ENCODE results near the gene VDR. TPM values are rescaled to one million over a fixed set of nuclear protein-coding genes. Genes with fewer than 3 reads are reported as not detected.
A peak's percentile ranks its signal among the peaks of the same experiment; 100 is the strongest.

VDR gene
- total RNA-seq, 4 donors from 2014 or later: 0.26 to 2.0 (median 0.49) TPM

GRCh38 chr12:47808050-47808449 is 96.7 kb downstream of the VDR start:
- intact Hi-C loops (cut with DNase I; ENCODE audit: low total_unique reads): no loop called here
- H3K4me3 ChIP-seq: no peak overlapping the region
- peak in 1 of 2 donors; percentile 63 for DNase-seq

GRCh38 chr12:47807338-47807737 is 97.5 kb downstream of the VDR start:
- H3K4me3 ChIP-seq: no peak overlapping the region
- intact Hi-C loops (cut with DNase I; ENCODE audit: low total_unique reads): no loop called here
- peaks cover 25 to 71% of the 10 kb centered on the region in 2 donors for H3K4me1 ChIP-seq
- H3K36me3 ChIP-seq: no peaks in the 10 kb centered on the region
- TF ChIP-seq POLR2A (IDR thresholded peaks at IDR 0.05) (no peak), CTCF (IDR thresholded peaks at IDR 0.05) (no peak)
- DNase-seq: no peak
- H3K27ac ChIP-seq: peak overlapping the region; percentile 98 to 99
- no peaks in the 10 kb centered on the region for H3K27me3 ChIP-seq
- no peaks in the 10 kb centered on the region for H3K9me3 ChIP-seq

More at GRCh38 chr12:47808050-47808449, 96.7 kb downstream of the VDR start:
- H3K36me3 ChIP-seq: no peaks in the 10 kb centered on the region
- no peaks in the 10 kb centered on the region for H3K9me3 ChIP-seq
- peaks cover 23 to 63% of the 10 kb centered on the region in 2 donors for H3K4me1 ChIP-seq
- H3K27ac ChIP-seq: peak overlapping the region; percentile 98 to 99
- no peak for TF ChIP-seq CTCF (IDR thresholded peaks at IDR 0.05)
- no peak for TF ChIP-seq POLR2A (IDR thresholded peaks at IDR 0.05)
- no peaks in the 10 kb centered on the region for H3K27me3 ChIP-seq

- Histone ChIP-seq H3K27me3 (no peaks in the 10 kb centered on the region), H3K4me3 (no peak overlapping the region), H3K27ac (peak overlapping the region; percentile 51 to 52), H3K36me3 (no peaks in the 10 kb centered on the region), H3K4me1 (peaks cover 24 to 79% of the 10 kb centered on the region in 2 donors), H3K9me3 (no peaks in the 10 kb centered on the region)
- TF ChIP-seq CTCF (IDR thresholded peaks at IDR 0.05) (no peak), POLR2A (IDR thresholded peaks at IDR 0.05) (no peak)
- intact Hi-C loops (cut with DNase I; ENCODE audit: low total_unique reads): no loop called here
- no peak for DNase-seq
Observed at GRCh38 chr12:47805417-47805816, 99.4 kb downstream of the VDR start.

GRCh38 chr12:47804171-47804570 is 100.6 kb downstream of the VDR start:
- no peaks in the 10 kb centered on the region for H3K27me3 ChIP-seq
- DNase-seq: no peak
- no peak overlapping the region for H3K4me3 ChIP-seq
- H3K36me3 ChIP-seq: no peaks in the 10 kb centered on the region
- no peaks in the 10 kb centered on the region for H3K9me3 ChIP-seq
- H3K27ac ChIP-seq: peak overlapping the region; percentile 36 to 52
- intact Hi-C loops (cut with DNase I; ENCODE audit: low total_unique reads): loop anchor here (5.0 kb wide), 1 partner anchor 33 kb away; no protein-coding TSS in a partner anchor
- TF ChIP-seq CTCF (IDR thresholded peaks at IDR 0.05): no peak
- no peak for TF ChIP-seq POLR2A (IDR thresholded peaks at IDR 0.05)
- H3K4me1 ChIP-seq: peaks cover 24 to 85% of the 10 kb centered on the region in 2 donors

- intact Hi-C loops (cut with DNase I; ENCODE audit: low total_unique reads): loop anchor here (5.0 kb wide), 1 partner anchor 34 kb away; no protein-coding TSS in a partner anchor
Observed at GRCh38 chr12:47803191-47803875, 101.5 kb downstream of the VDR start.

More at GRCh38 chr12:47803191-47803875, 101.5 kb downstream of the VDR start:
- TF ChIP-seq CTCF (IDR thresholded peaks at IDR 0.05) (no peak), POLR2A (IDR thresholded peaks at IDR 0.05) (no peak)
- H3K27ac ChIP-seq: peak overlapping the region; percentile 52
- DNase-seq: no peak
- no peaks in the 10 kb centered on the region for H3K9me3 ChIP-seq
- H3K27me3 ChIP-seq: no peaks in the 10 kb centered on the region
- H3K36me3 ChIP-seq: no peaks in the 10 kb centered on the region
- H3K4me3 ChIP-seq: no peak overlapping the region
- peaks cover 24 to 86% of the 10 kb centered on the region in 2 donors for H3K4me1 ChIP-seq

Measured in uterus (tissue), 4 donors.